B cell (primary cell): ENCODE measurements around the gene CSTA. TPM values are rescaled to one million over a fixed set of nuclear protein-coding genes. Genes with fewer than 3 reads are reported as not detected.

ENCODE experiments used
- ATAC-seq: fragments of 200-7000 bp; cut with Tn5 transposase; one replicate; pipeline ENCODE4 v1.10.0; 2021; ENCODE audit warnings: low read depth, mild to moderate bottlenecking, moderate number of reproducible peaks, moderate library complexity
- CTCF ChIA-PET: fragments of 350-600 bp; sonication (Branson Sonifier 250); formaldehyde crosslinking; loops from one replicate; lab custom pipeline; 2021; ENCODE audit warnings: antibody characterized with exemption, inconsistent platforms; lab: Charles Lee
- POLR2A ChIA-PET: fragments of 350-600 bp; sonication (Branson Sonifier 250); formaldehyde crosslinking; loops from one replicate; lab custom pipeline; 2021; ENCODE audit warnings: antibody characterized with exemption; lab: Charles Lee
- DNase-seq: peaks from one replicate; pipeline ENCODE4 v3.0.0; 2013
- H2AFZ ChIP-seq: 2 replicates; pipeline ENCODE4 v1.6.1; 2012; ENCODE audit warnings: mild to moderate bottlenecking, low read depth, low read length; ENCODE audit not compliant: insufficient read depth, poor library complexity, severe bottlenecking
- H3K27ac ChIP-seq, 2 donors: 1 replicate in 1 of 2; 2 replicates in 1 of 2; pipeline ENCODE4 v1.5.1; 2012 to 2013; ENCODE audit warnings: low read length in 2 of 2, mild to moderate bottlenecking in 2 of 2, moderate library complexity in 1 of 2
- H3K27me3 ChIP-seq, 4 experiments: fragments of 200-600 bp in 1 of 4; sonication (generic) in 1 of 4; replicated peaks in 1 of 4; 1 replicate in 2 of 4; 2 replicates in 2 of 4; pipeline versions ENCODE4 v1.6.1 to v1.7.0; 2013 to 2016; ENCODE audit warnings: low read length in 3 of 4, mild to moderate bottlenecking in 2 of 4, mixed read lengths in 1 of 4, moderate library complexity in 1 of 4; ENCODE audit not compliant: insufficient read depth in 4 of 4, control insufficient read depth in 3 of 4; ENCODE audit errors: control extremely low read depth in 1 of 4
- H3K36me3 ChIP-seq, 2 experiments: replicated peaks in 1 of 2; 1 replicate in 1 of 2; 2 replicates in 1 of 2; pipeline versions ENCODE4 v1.6.1 to v1.7.1; 2013; ENCODE audit warnings: low read length in 1 of 2; ENCODE audit not compliant: insufficient read depth in 2 of 2, control insufficient read depth in 1 of 2; ENCODE audit errors: control extremely low read depth in 1 of 2, extremely low read depth in 1 of 2
- H3K4me1 ChIP-seq, 2 donors: fragments of 200-600 bp in 1 of 2; sonication (generic) in 1 of 2; 1 replicate in 1 of 2; 2 replicates in 1 of 2; pipeline versions ENCODE4 v1.5.1 to v1.6.1; 2013 to 2017; ENCODE audit warnings: low read length in 2 of 2; ENCODE audit not compliant: control insufficient read depth in 2 of 2, insufficient read depth in 2 of 2
- H3K4me2 ChIP-seq: replicated peaks from 2 replicates; pipeline ENCODE3; 2012; ENCODE audit warnings: mild to moderate bottlenecking, low read depth, low read length; ENCODE audit not compliant: poor library complexity, severe bottlenecking
- H3K4me3 ChIP-seq, 5 experiments: fragments of 200-600 bp in 1 of 5; sonication (generic) in 1 of 5; 1 replicate in 3 of 5; 2 replicates in 2 of 5; pipeline versions ENCODE4 v1.5.1 to v1.7.0; 2011 to 2016; ENCODE audit warnings: low read length in 4 of 5, mild to moderate bottlenecking in 4 of 5, low read depth in 2 of 5, control low read depth in 1 of 5, moderate library complexity in 1 of 5; ENCODE audit not compliant: insufficient read depth in 1 of 5; ENCODE audit errors: control extremely low read depth in 1 of 5, extremely low read depth in 1 of 5
- H3K79me2 ChIP-seq: fragments of 200-600 bp; sonication (generic); one replicate; pipeline ENCODE4 v1.6.0; 2016; ENCODE audit warnings: low read length; ENCODE audit not compliant: control insufficient read depth, insufficient read depth
- H3K9ac ChIP-seq: fragments of 200-600 bp; sonication (generic); 2 replicates; pipeline ENCODE4 v1.6.1; 2017; ENCODE audit warnings: mild to moderate bottlenecking, low read length, moderate library complexity
- H3K9me3 ChIP-seq, 3 donors: one replicate each; pipeline versions ENCODE4 v1.6.1 to v1.7.1; 2013; ENCODE audit warnings: low read length in 2 of 3; ENCODE audit not compliant: control insufficient read depth in 2 of 3, insufficient read depth in 1 of 3; ENCODE audit errors: control extremely low read depth in 1 of 3
- H4K20me1 ChIP-seq: 2 replicates; pipeline ENCODE4 v1.6.0; 2012; ENCODE audit warnings: mild to moderate bottlenecking, low read length; ENCODE audit not compliant: insufficient read depth, control insufficient read depth, poor library complexity, severe bottlenecking
- H3K27ac Mint-ChIP-seq: one replicate; pipeline ENCODE4 v1.8.0; 2021; ENCODE audit warnings: mixed read lengths
- H3K27me3 Mint-ChIP-seq: one replicate; pipeline ENCODE4 v1.8.0; 2021; ENCODE audit warnings: mixed read lengths
- H3K4me1 Mint-ChIP-seq: one replicate; pipeline ENCODE4 v1.8.0; 2021; ENCODE audit warnings: mixed read lengths
- H3K4me3 Mint-ChIP-seq: one replicate; pipeline ENCODE4 v1.8.0; 2021; ENCODE audit warnings: mixed read lengths
- H3K9me3 Mint-ChIP-seq: one replicate; pipeline ENCODE4 v1.8.0; 2022; ENCODE audit warnings: mixed read lengths; ENCODE audit not compliant: insufficient read depth
- CTCF ChIP-seq: fragments of 200-600 bp; IDR thresholded peaks from one replicate; pipeline ENCODE4 v1.8.0; 2022; ENCODE audit warnings: antibody characterized with exemption, mild to moderate bottlenecking
- EZH2 ChIP-seq: IDR thresholded peaks from 2 replicates; pipeline ENCODE4 v1.6.1; 2012; ENCODE audit warnings: borderline replicate concordance, low read depth, mild to moderate bottlenecking, moderate library complexity, low read length; ENCODE audit not compliant: insufficient read depth, poor library complexity, severe bottlenecking
- WGBS: methylation state at CpG from one replicate; pipeline ENCODE4 v1.1.5; 2013; ENCODE audit warnings: missing lambda C conversion rate; ENCODE audit not compliant: insufficient coverage; 5-methylcytosine and 5-hydroxymethylcytosine counted together
- intact Hi-C: fragments of 100-400 bp; cut with micrococcal nuclease; formaldehyde crosslinking; loops from one replicate; pipeline ENCODE4 v1.10.0; 2022
- polyA plus RNA-seq: library from polyadenylated mRNA; depleted of rRNA; stranded (reverse); fragments of >200 nt; gene quantifications from 2 replicates; pipeline ENCODE4 v1.2.3, GENCODE V29; 2012
- total RNA-seq, 2 donors: library from RNA; stranded (reverse); fragments of 120-200 nt in 1 of 2; gene quantifications; 1 replicate in 1 of 2; 2 replicates in 1 of 2; pipeline versions ENCODE4 v1.2.3 to v1.2.4, GENCODE V29; 2013 to 2022

CSTA gene
- total and polyA plus RNA-seq, 2 donors (not counting 1 experiment from before 2014, with no cell fraction given) = 1.3 TPM; not detected in 1

- Histone ChIP-seq H3K9ac (no peak overlapping the region), H2AFZ (no peak overlapping the region), H3K4me2 (no peak overlapping the region), H4K20me1 (no peaks in the 10 kb centered on the region), H3K9me3 (no peaks in the 10 kb centered on the region), H3K27ac (no peak overlapping the region), H3K4me1 (no peaks in the 10 kb centered on the region), H3K36me3 (peaks cover 0 to 45% of the 10 kb centered on the region in 2 experiments), H3K4me3 (no peak overlapping the region), H3K79me2 (no peaks in the 10 kb centered on the region), H3K27me3 (no peaks in the 10 kb centered on the region)
- CTCF ChIA-PET = no interaction called here
- H3K4me1 Mint-ChIP-seq = no peaks in the 10 kb centered on the region
- no peak for DNase-seq
- no peaks in the 10 kb centered on the region for H3K9me3 Mint-ChIP-seq
- no peak overlapping the region for H3K27ac Mint-ChIP-seq
- H3K27me3 Mint-ChIP-seq = no peaks in the 10 kb centered on the region
- no peak overlapping the region for H3K4me3 Mint-ChIP-seq
- TF ChIP-seq EZH2 (no peak), CTCF (no peak)
- intact Hi-C loops = no loop called here
- no peak for ATAC-seq
- 92% methylated on average over 2 of the region's 5 CpGs for WGBS
- POLR2A ChIA-PET = no interaction called here
These were observed 41.3 kb downstream of the CSTA start for GRCh38 chr3:122366379-122366749.

- Mint-ChIP-seq H3K9me3 (no peaks in the 10 kb centered on the region), H3K27me3 (no peaks in the 10 kb centered on the region), H3K27ac (no peak overlapping the region), H3K4me3 (no peak overlapping the region), H3K4me1 (no peaks in the 10 kb centered on the region)
- no CpG with 5 or more reads among the region's 1 CpG for WGBS
- Histone ChIP-seq H3K36me3 (peaks cover 3 to 12% of the 10 kb centered on the region in 2 experiments), H3K27me3 (no peaks in the 10 kb centered on the region), H3K4me3 (no peak overlapping the region), H3K9ac (no peak overlapping the region), H3K9me3 (no peaks in the 10 kb centered on the region), H4K20me1 (no peaks in the 10 kb centered on the region), H2AFZ (no peak overlapping the region), H3K27ac (no peak overlapping the region), H3K79me2 (peaks cover 35% of the 10 kb centered on the region), H3K4me1 (no peaks in the 10 kb centered on the region), H3K4me2 (no peak overlapping the region)
- no peak for DNase-seq
- ChIA-PET POLR2A (no interaction called here), CTCF (no interaction called here)
- TF ChIP-seq CTCF (no peak), EZH2 (no peak)
- ATAC-seq = no peak
- intact Hi-C loops = no loop called here
These were observed 49.0 kb downstream of the CSTA start for GRCh38 chr3:122374034-122374433.
